GM21390 (cell line): Measurements from ENCODE around the gene TBC1D10A.

Experiments
- ATAC-seq: cut with Tn5 transposase; IDR thresholded peaks from one replicate; pipeline ENCODE4 v1.9.1; 2021; ENCODE audit not compliant: unreplicated experiment

The TBC1D10A gene

GRCh38 chr22:30248484-30248883 is 78.3 kb downstream of the TBC1D10A start:
- ATAC-seq = no peak

- no peak for ATAC-seq
Observed at GRCh38 chr22:30247974-30248373, 78.8 kb downstream of the TBC1D10A start.

GRCh38 chr22:30247561-30247960 is 79.2 kb downstream of the TBC1D10A start:
- no peak for ATAC-seq

GRCh38 chr22:30246814-30247376 is 79.8 kb downstream of the TBC1D10A start:
- ATAC-seq = no peak

GRCh38 chr22:30245985-30246813 is 80.5 kb downstream of the TBC1D10A start, which contains the start of gene LIF:
LIF (minus strand) TSS chr22:30246759; CDS start chr22:30246695, 64 bp downstream.
- no peak for ATAC-seq

GRCh38 chr22:30245181-30245984 is 81.4 kb downstream of the TBC1D10A start:
- no peak for ATAC-seq

- no peak for ATAC-seq
Observed at GRCh38 chr22:30244641-30245040, 82.1 kb downstream of the TBC1D10A start.

GRCh38 chr22:30244066-30244465 is 82.7 kb downstream of the TBC1D10A start:
- no peak for ATAC-seq

GRCh38 chr22:30243661-30244060 is 83.1 kb downstream of the TBC1D10A start:
- ATAC-seq = no peak
